Measurements from ENCODE around the gene ADAMTS7. TPM values are rescaled to one million over a fixed set of nuclear protein-coding genes. Genes with fewer than 3 reads are reported as not detected.
"Not testable (repeated sequence)": the region's sequence is repeated elsewhere in the genome, so short reads cannot be mapped to it uniquely, and the experiment has no call there.

The ADAMTS7 gene
- total RNA-seq, 1 experiment from 2014 or later: 1.1 TPM

- Mint-ChIP-seq H3K4me1 (ENCODE audit: low read depth, unreplicated experiment) (no peaks in the 10 kb centered on the region), H3K9me3 (ENCODE audit: unreplicated experiment) (no peaks in the 10 kb centered on the region), H3K36me3 (ENCODE audit: insufficient read depth, unreplicated experiment) (no peaks in the 10 kb centered on the region), H3K27me3 (ENCODE audit: insufficient read depth, unreplicated experiment) (no peaks in the 10 kb centered on the region), H3K4me3 (ENCODE audit: unreplicated experiment) (no peak overlapping the region), H3K27ac (ENCODE audit: unreplicated experiment) (no peak overlapping the region)
- no peak for TF ChIP-seq CTCF (IDR thresholded peaks at IDR 0.05; ENCODE audit: insufficient read depth in 1 of 2, low read depth in 1 of 2, low read length in 1 of 2, severe bottlenecking in 1 of 2, unreplicated experiment in 1 of 2)
- ChIA-PET POLR2A (no interaction called here), CTCF (no interaction called here)
- no peak overlapping the region for H3K4me3 ChIP-seq (ENCODE audit: low read depth, low read length)
- no TSS peak for BruUV-seq (replicated peaks)
- no peaks in the 10 kb centered on the region for H3K27me3 ChIP-seq (replicated peaks; ENCODE audit: control insufficient read depth, insufficient read depth, low read length)
- no peaks in the 10 kb centered on the region for H3K36me3 ChIP-seq (ENCODE audit: control insufficient read depth, insufficient read depth, low read length)
- H3K9me3 ChIP-seq: no peaks in the 10 kb centered on the region
- no peak for DNase-seq
- intact Hi-C loops (cut with micrococcal nuclease; ENCODE audit: unreplicated experiment): no loop called here
- H3K4me1 ChIP-seq: no peaks in the 10 kb centered on the region
Measured at GRCh38 chr15:78775472-78775871, 35.8 kb downstream of the ADAMTS7 start.

- H3K4me1 ChIP-seq; H3K4me3 ChIP-seq (ENCODE audit: low read depth, low read length); H3K4me3 Mint-ChIP-seq (ENCODE audit: unreplicated experiment); H3K36me3 ChIP-seq (ENCODE audit: control insufficient read depth, insufficient read depth, low read length); H3K27me3 ChIP-seq (replicated peaks; ENCODE audit: control insufficient read depth, insufficient read depth, low read length); H3K9me3 ChIP-seq; H3K9me3 Mint-ChIP-seq (ENCODE audit: unreplicated experiment); POLR2A ChIA-PET; DNase-seq; H3K27ac Mint-ChIP-seq (ENCODE audit: unreplicated experiment); H3K36me3 Mint-ChIP-seq (ENCODE audit: insufficient read depth, unreplicated experiment); CTCF ChIA-PET; H3K4me1 Mint-ChIP-seq (ENCODE audit: low read depth, unreplicated experiment); BruUV-seq (replicated peaks); intact Hi-C loops (cut with micrococcal nuclease; ENCODE audit: unreplicated experiment); H3K27me3 Mint-ChIP-seq (ENCODE audit: insufficient read depth, unreplicated experiment): not testable (repeated sequence)
Measured at GRCh38 chr15:78774451-78774990, 36.7 kb downstream of the ADAMTS7 start.

GRCh38 chr15:78773765-78774450, 37.4 kb downstream of the ADAMTS7 start:
- POLR2A ChIA-PET; H3K27ac Mint-ChIP-seq (ENCODE audit: unreplicated experiment); H3K9me3 ChIP-seq; H3K4me3 Mint-ChIP-seq (ENCODE audit: unreplicated experiment); BruUV-seq (replicated peaks); H3K4me3 ChIP-seq (ENCODE audit: low read depth, low read length); H3K27me3 ChIP-seq (replicated peaks; ENCODE audit: control insufficient read depth, insufficient read depth, low read length); H3K4me1 ChIP-seq; H3K36me3 Mint-ChIP-seq (ENCODE audit: insufficient read depth, unreplicated experiment); H3K4me1 Mint-ChIP-seq (ENCODE audit: low read depth, unreplicated experiment); CTCF ChIA-PET; intact Hi-C loops (cut with micrococcal nuclease; ENCODE audit: unreplicated experiment); H3K36me3 ChIP-seq (ENCODE audit: control insufficient read depth, insufficient read depth, low read length); H3K9me3 Mint-ChIP-seq (ENCODE audit: unreplicated experiment); DNase-seq; H3K27me3 Mint-ChIP-seq (ENCODE audit: insufficient read depth, unreplicated experiment): not testable (repeated sequence)

- BruUV-seq (replicated peaks): no TSS peak
- H3K27me3 Mint-ChIP-seq (ENCODE audit: insufficient read depth, unreplicated experiment): peaks cover 3% of the 10 kb centered on the region
- H3K36me3 Mint-ChIP-seq (ENCODE audit: insufficient read depth, unreplicated experiment): no peaks in the 10 kb centered on the region
- Histone ChIP-seq H3K9me3 (no peaks in the 10 kb centered on the region), H3K4me3 (ENCODE audit: low read depth, low read length) (no peak overlapping the region), H3K36me3 (ENCODE audit: control insufficient read depth, insufficient read depth, low read length) (no peaks in the 10 kb centered on the region), H3K4me1 (no peaks in the 10 kb centered on the region), H3K27me3 (replicated peaks; ENCODE audit: control insufficient read depth, insufficient read depth, low read length) (no peaks in the 10 kb centered on the region)
- POLR2A ChIA-PET: no interaction called here
- H3K9me3 Mint-ChIP-seq (ENCODE audit: unreplicated experiment): no peaks in the 10 kb centered on the region
- H3K27ac Mint-ChIP-seq (ENCODE audit: unreplicated experiment): no peak overlapping the region
- TF ChIP-seq CTCF (IDR thresholded peaks at IDR 0.05; ENCODE audit: insufficient read depth in 1 of 2, low read depth in 1 of 2, low read length in 1 of 2, severe bottlenecking in 1 of 2, unreplicated experiment in 1 of 2): no peak
- no peak for DNase-seq
- CTCF ChIA-PET: no interaction called here
- intact Hi-C loops (cut with micrococcal nuclease; ENCODE audit: unreplicated experiment): no loop called here
- no peak overlapping the region for H3K4me3 Mint-ChIP-seq (ENCODE audit: unreplicated experiment)
- no peaks in the 10 kb centered on the region for H3K4me1 Mint-ChIP-seq (ENCODE audit: low read depth, unreplicated experiment)
Measured at GRCh38 chr15:78772738-78773137, 38.5 kb downstream of the ADAMTS7 start.

GRCh38 chr15:78771436-78772000, 39.7 kb downstream of the ADAMTS7 start:
- H3K36me3 Mint-ChIP-seq (ENCODE audit: insufficient read depth, unreplicated experiment); DNase-seq; H3K9me3 Mint-ChIP-seq (ENCODE audit: unreplicated experiment); intact Hi-C loops (cut with micrococcal nuclease; ENCODE audit: unreplicated experiment); H3K4me1 ChIP-seq; H3K27ac Mint-ChIP-seq (ENCODE audit: unreplicated experiment); BruUV-seq (replicated peaks); H3K9me3 ChIP-seq; H3K4me3 ChIP-seq (ENCODE audit: low read depth, low read length); H3K27me3 ChIP-seq (replicated peaks; ENCODE audit: control insufficient read depth, insufficient read depth, low read length); H3K36me3 ChIP-seq (ENCODE audit: control insufficient read depth, insufficient read depth, low read length); H3K4me1 Mint-ChIP-seq (ENCODE audit: low read depth, unreplicated experiment); POLR2A ChIA-PET; CTCF ChIA-PET; H3K27me3 Mint-ChIP-seq (ENCODE audit: insufficient read depth, unreplicated experiment); H3K4me3 Mint-ChIP-seq (ENCODE audit: unreplicated experiment): not testable (repeated sequence)

All from Caco-2 (cell line).